Cardiac fibroblast (primary cell): ENCODE results near the gene MPP2.

Experiments
- DNase-seq, 2 donors: peaks; one replicate each; pipeline versions ENCODE4 v3.0.0 to v3.0.0-alpha.2; 2010; ENCODE audit warnings: low read depth in 2 of 2
- H3K4me3 ChIP-seq, 2 donors: replicated peaks in 1 of 2; 1 replicate in 1 of 2; 2 replicates in 1 of 2; pipeline ENCODE4 v1.5.1; 2011; ENCODE audit warnings: low read depth in 2 of 2, low read length in 2 of 2, mild to moderate bottlenecking in 2 of 2, moderate library complexity in 1 of 2
- TF ChIP-seq, protein P1 (sequence below): IDR thresholded peaks from one replicate; pipeline ENCODE4 v1.5.1; 2011; ENCODE audit warnings: low read depth, mild to moderate bottlenecking, low read length, inconsistent platforms

The MPP2 gene

DNA sequence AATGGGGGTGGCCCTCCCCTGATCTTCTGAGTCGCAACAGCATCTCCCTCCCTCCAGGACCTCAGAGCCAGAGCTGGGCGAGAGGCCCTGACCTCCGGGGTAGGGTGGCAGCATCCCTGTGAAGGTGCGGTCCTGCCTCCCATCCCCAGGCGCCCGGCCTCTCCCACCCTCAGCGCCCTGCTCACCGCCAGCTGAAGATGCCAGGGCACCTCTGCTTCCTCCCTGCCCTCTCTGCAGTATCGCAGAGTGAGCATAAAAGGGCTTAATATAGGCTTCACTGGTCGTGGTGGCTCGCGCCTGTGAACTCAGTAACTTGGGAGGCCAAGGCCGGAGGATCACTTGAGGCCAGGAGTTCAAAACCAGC is 10.7 kb upstream of the MPP2 start:
- TF ChIP-seq, protein P1, sequence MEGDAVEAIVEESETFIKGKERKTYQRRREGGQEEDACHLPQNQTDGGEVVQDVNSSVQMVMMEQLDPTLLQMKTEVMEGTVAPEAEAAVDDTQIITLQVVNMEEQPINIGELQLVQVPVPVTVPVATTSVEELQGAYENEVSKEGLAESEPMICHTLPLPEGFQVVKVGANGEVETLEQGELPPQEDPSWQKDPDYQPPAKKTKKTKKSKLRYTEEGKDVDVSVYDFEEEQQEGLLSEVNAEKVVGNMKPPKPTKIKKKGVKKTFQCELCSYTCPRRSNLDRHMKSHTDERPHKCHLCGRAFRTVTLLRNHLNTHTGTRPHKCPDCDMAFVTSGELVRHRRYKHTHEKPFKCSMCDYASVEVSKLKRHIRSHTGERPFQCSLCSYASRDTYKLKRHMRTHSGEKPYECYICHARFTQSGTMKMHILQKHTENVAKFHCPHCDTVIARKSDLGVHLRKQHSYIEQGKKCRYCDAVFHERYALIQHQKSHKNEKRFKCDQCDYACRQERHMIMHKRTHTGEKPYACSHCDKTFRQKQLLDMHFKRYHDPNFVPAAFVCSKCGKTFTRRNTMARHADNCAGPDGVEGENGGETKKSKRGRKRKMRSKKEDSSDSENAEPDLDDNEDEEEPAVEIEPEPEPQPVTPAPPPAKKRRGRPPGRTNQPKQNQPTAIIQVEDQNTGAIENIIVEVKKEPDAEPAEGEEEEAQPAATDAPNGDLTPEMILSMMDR: no peak
- H3K4me3 ChIP-seq: no peak overlapping the region
- DNase-seq: no peak

DNA sequence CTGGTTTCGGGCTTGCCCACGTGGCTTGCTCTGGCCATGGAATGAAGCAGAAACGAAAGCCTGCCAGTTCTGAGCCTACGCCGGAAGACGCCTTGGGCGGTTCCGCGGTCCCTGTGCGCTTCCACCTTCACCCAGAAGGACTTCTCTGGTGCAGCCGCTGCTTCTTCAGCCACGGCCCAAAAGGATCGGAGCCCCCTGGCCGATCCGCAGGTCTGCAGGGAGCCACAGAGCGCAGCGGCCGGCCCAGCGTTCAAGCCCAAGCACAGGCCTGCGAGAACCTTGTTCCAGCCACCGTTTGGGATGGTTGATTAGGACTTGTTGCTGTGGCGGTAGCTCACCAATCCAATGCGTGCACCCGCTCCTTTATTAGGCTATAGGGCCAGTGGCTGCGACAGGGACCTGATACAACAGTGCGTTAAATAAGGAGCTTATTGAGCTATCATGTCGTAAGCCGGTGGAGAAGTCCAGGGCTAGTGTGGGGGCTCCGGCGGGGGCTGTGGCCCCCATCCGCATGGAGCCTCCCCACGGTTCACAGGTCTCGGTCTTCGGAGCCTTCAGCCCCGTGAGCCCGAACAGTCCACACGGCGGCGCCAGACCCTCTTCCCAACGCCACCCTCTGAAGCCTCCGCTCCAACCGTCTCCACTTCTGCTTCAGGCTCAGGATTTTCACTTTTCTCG is 10.2 kb upstream of the MPP2 start:
- TF ChIP-seq, protein P1: peak; percentile 71
- peak overlapping the region in 1 of 2 donors; percentile 0 for H3K4me3 ChIP-seq
- peak; percentile 43 to 44 for DNase-seq

DNA sequence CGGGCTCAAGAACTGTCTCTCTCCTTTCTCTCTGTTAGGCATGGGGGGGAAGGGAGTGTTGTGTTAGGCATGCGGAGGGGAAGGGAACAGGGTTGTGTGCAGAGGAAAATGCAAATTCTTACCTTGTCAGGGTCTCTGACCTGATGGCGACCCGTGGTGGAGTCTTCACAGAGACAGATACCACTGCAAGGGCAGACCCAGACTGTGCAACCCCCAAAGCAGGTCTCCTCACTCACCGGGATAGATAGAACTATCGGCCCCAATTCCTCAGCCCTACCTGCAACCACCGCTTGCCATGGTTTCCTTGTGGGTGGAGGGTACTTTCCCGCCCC is 9.6 kb upstream of the MPP2 start:
- DNase-seq: no peak
- TF ChIP-seq, protein P1: no peak
- no peak overlapping the region for H3K4me3 ChIP-seq

DNA sequence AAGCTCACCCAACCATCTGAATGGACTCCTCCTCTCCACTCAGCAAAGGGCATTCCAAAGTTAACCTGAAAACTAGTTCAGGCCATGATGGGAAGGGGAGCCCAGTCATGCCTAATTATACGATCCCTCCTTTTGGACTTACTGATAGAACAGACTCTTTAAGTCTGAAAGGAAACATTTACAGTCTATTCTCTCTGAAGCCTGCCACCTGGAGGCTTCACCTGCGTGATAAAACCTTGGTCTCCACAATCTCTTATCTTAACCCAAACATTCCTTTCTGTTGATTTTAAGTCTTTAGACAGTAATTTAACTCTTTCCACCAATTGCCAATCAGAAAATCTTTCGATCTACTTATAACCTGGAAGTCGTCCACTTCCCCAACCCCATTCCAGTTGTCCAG is 9.0 kb upstream of the MPP2 start:
- TF ChIP-seq, protein P1: no peak
- no peak for DNase-seq
- no peak overlapping the region for H3K4me3 ChIP-seq

DNA sequence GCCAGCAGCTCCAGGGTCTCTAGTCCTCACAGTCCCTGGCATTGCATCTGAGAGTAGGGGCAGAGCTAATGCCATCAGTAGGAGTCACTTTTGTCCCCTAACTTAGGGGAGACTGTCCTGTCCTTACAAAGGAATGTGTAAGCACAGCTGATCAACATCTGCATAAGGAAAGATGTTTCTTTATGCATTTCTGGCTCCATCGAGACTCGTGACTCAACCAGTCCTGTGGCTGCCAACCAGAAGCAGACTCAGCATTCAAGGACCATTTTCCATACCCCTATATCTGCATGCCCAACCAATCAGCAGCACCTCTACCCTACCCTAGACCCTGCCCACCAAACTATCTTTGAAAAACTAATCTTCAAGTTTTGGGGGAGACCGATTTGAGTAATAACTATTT is 8.2 kb upstream of the MPP2 start:
- peak in 1 of 2 donors; percentile 38 for DNase-seq
- no peak overlapping the region for H3K4me3 ChIP-seq
- TF ChIP-seq, protein P1: no peak

DNA sequence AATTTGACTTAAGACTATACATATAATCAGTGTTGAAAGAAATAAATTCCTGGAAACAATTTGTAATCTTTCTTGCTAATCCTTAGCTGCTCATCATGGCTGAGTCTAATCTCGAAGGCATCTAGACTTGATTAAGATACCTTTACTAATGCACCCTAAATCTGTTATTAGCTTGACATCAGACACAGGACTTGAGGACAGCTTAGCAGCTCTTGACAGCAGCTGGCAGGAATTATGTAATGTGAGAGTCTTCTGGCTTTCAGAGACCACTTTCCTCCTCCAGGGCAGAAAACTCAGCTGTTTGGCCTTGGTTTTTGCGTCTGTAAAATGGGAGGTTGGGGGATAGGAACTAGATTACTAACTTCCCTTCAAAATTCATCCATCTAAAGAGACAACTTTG is 7.1 kb upstream of the MPP2 start:
- TF ChIP-seq, protein P1: no peak

DNA sequence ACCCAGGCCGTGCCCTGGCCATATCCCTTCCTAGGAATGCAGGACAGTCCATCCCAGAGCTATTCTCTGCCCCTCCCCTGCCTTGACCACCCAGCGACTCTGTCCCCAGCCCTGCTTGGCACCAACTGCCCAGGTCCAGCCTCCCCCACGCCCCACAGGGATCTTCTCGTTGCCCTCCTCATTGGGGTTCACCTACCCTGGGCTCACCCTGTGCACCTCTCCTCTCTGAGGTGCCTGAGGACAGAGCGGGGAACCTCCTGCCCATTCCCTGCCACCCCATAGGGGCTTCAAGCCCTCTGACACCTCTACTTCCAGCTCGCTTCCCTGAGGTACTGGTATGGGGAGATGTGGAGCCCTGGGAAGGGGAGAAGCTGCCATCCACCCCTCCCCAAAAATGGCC is 6.2 kb upstream of the MPP2 start:
- TF ChIP-seq, protein P1: no peak
- DNase-seq: no peak
- no peak overlapping the region for H3K4me3 ChIP-seq

More for the DNA sequence above, 7.1 kb upstream of the MPP2 start:
- no peak overlapping the region for H3K4me3 ChIP-seq
- no peak for DNase-seq
